HG02973 (cell line): Measurements from ENCODE around the gene TTC17.
"Not testable (repeated sequence)": the region's sequence is repeated elsewhere in the genome, so short reads cannot be mapped to it uniquely, and the experiment has no call there.

Experiments
- ATAC-seq: cut with Tn5 transposase; IDR thresholded peaks from one replicate; pipeline ENCODE4 v1.9.1; 2021; ENCODE audit warnings: moderate library complexity; ENCODE audit not compliant: unreplicated experiment

Gene TTC17

DNA sequence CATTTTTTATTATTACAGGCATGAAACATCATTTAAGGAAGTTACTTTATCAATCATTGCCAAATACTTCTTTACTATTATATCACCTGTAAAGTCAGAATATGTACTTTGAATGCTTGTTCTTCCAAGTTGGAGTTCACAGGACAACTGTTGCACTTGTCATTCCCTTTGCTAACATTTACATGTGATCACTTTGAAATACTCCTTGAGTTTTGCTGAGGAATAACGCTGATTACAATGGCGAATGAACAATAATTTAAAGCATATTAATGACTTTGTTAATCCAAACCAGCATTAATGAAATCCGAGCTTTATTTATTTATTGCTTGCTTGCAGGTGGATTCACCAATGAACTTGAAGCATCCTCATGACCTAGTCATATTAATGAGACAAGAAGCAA lies 20.2 kb downstream of the TTC17 start:
- no peak for ATAC-seq

DNA sequence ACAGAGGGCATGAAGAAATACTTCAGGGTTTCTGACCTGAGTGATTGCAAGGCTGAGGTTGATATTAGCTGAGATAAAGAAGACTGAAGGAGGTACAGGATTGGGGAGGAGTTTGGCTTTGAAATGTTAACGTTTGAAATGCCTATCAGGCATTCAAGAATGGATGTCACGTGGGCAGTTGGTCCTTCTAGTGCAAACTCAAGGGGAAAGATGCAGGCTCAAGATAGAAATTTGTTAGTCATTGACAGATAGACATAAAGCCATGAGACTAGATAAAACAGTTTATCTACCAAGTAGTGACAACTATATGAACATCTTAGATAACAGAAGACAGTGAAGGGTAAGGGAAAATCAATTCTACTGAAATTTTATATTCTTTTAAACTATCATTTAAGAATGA lies 23.1 kb downstream of the TTC17 start:
- no peak for ATAC-seq

DNA sequence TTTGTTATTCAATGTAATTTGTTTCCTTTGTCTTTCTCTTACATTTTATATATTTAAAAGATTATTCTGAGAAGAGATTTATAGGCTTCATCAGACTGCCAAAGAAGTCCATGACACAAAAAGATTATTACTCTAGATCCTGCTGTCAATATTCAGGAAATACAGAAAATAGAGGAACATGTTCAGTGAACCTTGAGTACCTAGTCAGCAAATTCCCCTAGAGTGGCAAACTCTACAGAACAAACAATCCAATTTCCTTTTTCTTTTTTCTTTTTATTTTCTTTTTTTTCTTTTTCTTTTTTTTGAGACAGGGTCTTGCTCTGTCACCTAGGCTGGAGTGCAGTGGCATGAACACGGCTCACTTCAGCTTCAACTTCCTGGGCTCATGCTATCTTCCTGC lies 23.9 kb downstream of the TTC17 start:
- no peak for ATAC-seq

DNA sequence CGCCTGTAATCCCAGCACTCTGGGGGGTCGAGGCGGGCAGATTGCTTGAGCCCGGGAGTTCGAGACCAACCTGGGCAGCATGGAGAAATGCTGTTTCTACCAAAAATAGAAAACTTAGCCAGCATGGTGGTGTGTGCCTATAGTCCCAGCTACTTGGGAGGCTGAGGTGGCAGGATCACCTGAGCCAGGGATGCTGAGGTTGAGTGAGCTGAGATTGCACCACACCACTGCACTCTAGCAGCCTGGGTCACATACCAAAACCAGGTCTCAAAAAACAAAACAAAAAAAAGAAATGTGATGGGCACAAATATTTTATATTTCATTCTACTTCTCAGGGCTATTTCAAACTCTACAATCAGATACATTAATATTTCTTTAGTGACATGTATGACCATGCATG lies 25.7 kb downstream of the TTC17 start:
- ATAC-seq = no peak

DNA sequence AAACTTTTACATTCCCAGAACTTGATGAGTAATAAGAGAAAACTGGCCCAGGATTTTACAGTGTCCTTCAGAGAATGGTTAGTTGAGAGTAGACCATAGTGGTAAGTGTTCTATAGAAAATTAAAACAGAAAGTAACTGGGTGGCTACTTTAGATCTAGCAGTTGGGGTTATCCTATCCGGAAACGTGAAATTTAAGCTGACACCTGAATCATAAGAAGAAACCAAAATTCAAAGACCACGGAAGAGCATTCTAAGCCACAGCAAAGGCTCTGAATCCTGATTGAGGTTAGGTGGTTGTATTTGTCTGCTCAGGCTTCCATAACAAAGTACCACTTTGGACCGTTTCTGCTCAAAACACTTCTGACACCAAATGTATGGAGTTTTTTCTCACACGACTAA lies 34.0 kb downstream of the TTC17 start:
- ATAC-seq = no peak

DNA sequence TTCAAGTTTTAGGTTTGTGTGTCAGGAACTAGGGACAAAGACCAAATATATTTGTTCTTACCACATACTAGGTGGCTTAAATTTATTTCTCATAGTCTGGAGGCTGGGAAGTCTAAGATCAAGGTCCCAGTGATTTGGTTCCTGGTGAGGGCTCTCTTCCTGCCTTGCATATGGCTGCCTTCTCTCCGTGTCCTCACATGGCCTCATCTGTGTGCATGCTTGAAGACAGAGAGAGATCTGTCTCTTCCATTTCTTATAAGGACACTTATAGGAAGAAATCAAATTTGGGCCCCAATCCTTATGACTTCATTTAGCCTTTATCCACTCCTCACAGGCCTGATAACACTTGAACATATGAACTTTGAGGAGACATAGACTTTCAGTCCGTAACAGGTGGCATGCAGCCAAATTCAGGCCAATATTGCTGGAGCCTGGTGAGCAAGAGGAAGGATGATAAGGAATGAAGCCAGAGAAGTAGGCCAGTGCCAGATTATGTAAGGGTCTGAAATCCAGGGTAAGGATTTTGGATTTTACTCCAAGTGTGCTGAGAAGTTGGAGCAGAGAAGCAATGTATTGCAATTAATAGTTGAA lies 35.1 kb downstream of the TTC17 start:
- no peak for ATAC-seq

DNA sequence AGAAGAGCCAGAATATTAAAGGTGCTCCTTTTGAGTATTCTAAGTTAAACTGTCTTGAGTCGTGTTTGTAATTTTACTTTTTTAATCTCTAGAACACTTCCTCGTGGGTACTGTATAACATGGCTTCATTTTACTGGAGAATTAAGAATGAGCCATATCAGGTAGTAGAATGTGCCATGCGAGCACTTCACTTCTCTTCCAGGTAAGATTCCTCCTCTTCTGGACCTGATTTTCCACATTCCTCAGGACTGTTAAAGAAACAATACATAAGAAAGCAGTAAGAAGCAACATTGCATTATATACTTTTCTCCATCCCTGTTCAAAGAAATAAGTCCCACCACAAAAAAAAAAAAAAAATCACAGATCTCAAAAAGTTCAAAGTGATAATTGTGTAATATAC lies 37.9 kb downstream of the TTC17 start:
- no peak for ATAC-seq

DNA sequence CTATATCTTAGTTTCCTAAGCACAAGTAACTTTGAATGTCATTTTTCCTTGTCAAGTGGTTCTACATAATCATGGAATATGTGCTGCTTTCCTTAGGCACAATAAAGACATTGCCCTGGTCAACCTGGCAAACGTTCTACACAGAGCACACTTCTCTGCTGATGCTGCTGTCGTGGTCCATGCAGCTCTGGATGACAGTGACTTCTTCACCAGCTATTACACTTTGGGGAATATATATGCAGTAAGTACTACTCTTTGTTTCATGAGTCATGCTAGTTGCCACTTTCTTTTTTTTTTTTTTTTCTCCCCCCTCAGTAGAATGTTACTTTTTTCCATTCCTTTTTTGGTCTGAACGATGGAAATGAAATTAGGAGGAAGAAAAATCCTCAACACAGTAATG lies 38.5 kb downstream of the TTC17 start:
- ATAC-seq = no peak

DNA sequence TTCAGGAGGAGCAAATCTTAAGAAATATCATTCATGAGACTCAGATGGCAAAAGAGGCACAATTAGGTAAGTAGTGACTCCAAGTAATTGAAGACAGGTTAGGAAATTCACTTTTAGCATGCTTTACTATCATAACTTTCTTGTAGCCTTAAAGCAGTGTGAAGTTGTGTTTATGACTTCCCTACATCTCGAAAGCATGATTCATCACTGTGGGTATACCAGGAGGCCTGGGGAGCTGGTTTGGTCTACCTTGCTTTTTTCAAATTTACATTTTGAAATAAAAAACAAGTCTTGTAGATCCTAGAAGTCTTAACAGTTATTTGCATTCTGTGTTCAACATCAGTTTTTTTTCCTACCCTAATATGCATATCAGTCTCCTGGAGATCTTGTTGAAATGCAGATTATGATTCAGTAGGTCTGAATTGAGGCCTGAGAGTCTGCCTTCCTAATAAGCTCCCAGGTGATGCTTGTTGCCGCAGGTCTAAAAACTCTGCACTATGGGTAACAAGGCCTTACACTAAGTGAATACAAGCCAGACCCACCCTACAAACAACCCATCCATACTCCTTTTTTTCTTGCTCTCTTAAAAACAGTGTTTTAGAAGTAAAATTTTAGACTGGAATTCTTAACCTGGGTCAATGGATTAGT lies 41.4 kb downstream of the TTC17 start:
- no peak for ATAC-seq

DNA sequence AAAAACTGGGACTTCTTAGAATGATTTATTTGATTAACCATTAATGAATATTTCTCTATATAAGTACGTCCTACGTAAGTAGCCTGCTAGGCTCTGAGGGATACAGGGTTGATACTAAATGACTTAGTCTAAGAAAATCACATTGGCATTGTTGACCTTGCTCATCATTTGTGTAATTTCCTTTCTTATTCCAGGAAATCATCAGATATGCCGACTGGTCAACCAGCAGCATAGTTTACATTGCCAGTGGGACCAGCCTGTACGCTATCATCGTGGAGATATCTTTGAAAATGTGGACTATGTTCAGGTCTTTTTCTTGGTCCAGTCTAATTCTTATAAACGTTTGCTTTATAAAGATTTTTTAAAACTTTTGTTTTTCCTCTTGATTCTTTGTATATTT lies 42.5 kb downstream of the TTC17 start:
- ATAC-seq = no peak

DNA sequence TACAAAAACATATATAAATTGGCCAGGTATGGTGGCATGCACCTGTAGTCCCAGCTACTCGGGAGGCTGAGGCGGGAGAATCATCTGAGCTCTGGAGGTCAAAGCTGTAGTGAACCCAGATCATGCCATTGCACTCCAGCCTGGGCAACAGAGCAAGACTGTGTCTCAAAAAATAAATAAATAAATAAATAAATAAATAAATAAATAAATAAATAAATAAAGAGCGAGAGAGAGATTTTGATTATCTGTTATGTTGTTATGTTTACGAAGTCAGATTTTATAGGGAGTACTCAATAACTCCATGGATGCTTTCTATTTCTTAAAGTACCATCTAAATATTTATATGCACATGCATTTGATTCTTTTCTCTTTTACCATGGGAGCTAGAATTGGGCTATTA lies 43.1 kb downstream of the TTC17 start:
- not testable (repeated sequence) for ATAC-seq

DNA sequence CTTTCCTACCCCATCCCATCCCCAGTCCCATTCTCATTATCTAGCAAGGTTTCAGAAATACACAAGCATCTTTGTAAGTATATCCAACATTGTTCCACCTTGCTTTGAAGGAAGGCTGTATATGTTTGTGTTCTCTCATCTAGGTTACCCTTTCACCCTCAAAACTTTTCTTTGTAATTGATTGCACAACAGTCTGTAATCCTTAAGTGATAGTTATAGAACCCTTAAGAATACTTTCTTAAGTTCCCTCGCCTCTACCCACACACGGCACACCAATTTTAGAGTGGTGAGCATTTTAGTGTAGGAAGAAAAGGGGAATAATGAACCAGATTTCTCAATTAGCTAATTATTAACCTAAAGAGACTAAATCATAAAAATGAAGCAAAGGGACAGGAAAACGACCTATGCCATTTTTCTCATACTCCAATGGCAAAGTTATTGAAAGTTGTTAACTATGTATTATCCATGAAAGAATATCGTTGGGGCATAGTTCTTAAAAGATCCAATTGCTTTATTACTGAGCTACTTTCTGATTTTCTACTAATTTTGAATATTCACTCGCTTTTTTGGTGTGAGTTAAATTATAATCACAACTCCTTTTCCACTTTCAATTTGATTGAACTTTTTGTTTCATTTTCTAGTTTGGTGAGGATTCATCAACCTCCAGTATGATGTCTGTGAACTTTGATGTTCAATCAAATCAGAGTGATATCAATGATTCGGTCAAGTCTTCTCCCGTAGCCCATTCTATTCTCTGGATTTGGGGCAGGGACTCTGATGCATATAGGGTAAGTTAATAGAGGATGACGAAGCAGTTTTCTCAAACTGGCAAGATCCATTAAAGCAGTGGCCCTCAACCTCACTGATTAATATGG lies 44.9 kb downstream of the TTC17 start:
- no peak for ATAC-seq

DNA sequence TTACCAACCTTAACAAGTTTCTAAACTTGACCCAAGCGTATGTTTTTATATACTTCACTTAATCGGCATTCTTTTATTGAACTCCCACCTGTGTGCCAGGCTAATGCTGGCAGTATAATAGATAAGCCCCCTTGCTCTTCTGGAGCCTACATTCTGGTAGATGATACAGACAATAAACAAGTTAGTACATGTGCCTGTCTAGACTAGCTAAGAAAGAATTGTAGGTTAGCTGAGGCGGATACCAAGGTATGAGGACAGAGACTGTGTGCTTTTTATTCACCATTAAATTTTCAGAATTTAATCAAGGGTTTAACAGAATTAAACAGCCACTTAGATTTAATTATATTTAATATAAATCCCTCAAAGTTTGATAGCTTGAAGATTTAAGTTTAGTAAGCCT lies 45.7 kb downstream of the TTC17 start:
- ATAC-seq = no peak

DNA sequence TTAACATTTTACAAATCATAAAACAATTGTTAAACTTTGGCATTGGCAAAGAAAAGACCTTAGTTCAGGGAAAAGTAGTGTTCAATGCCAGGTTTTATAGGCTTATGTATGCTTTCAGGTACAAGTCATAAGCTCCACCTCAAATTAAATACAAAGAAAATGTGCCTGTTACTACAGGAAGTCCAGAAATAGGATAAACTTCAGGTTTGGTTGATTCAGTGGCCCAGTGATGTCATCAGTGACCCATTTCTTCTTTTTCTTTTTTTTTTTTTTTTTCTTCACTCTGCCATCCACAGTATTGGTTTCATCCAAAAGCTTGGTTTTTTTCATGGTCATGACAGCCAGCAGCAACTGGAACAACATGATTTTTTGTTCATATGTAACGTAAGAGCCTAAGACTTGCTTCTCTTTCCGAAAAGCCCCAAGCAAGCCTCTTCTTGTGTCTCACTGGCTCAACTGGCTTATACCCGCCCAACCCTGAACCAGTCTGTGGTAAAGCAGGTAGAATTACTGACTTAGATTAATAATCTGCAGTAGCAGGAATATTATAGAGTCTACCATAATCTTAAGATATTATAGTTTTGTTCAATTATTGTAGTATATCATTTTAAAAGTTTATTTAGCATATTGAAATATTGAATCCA lies 46.2 kb downstream of the TTC17 start:
- no peak for ATAC-seq

DNA sequence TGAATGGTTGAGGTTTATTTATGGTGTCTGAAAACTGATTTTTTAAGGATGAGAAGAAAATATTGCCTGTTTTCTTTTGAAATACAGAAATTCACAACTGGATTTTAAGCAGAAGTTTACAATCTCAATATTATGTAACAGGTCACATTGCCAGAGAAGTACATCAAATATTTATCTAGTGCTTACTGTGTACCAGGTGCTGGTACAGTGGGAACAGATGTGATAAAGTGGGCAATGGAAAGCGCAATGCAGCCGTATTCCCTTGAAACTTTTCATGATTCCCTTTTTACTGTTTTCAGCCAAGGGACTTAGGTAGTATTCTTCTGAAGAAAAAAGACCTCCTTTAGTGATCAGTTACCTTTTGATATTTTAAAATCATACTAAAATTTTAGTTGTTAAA lies 49.6 kb downstream of the TTC17 start:
- ATAC-seq = no peak

DNA sequence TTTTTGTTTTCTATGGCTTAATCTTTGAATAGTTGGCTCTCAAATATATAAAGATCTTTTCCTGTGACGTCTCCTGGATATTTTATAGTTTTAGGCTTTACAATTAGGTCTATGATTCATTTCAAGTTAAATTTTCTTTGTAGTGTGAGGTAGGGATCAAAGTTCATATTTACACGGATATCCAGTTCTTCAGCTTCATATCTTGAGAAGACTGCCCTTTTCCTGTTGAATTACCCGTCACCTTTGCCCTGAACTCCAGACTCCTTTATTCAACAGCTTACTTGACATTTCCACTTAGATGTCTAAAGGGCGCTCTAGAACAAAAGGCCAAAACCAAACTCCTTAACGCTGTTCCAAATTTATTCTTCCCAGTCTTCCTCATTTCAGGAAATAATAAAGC lies 51.7 kb downstream of the TTC17 start:
- ATAC-seq = no peak

DNA sequence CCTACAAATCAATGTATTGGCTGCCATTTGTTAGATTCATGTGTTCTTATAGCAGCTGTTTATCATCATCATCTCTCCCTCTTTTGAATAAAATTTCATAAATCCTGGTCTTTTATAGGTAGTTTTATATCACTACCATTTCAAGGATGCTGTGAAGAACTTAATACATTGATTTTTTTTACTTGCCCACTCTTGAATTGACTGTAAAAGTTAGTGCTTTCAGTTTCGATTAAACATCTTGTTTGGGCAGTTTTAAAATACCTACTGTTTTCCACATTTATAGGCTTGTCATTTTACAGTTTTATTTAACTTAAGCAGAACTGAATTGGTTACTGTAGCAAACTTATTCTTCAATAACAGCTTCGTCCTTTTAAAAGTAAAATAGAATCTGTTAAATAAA lies 59.5 kb downstream of the TTC17 start:
- no peak for ATAC-seq

DNA sequence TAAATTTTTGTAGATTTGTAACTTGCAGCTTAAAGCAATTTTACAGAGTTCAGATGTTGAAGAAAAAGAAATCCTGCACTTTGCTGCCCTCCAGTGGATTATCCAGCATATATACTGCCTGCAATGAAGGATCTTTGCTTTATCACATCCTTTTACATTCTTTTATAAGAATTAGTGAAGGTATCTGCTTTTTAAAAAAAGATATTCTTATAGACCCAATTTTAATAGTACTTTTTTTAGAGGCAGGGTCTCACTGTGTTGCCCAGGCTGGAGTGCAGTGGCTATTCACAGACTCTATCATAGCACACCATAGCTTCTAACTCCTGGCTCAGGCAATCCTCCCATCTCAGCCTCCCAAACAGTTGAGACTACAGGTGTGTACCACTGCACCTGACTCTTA lies 60.7 kb downstream of the TTC17 start:
- no peak for ATAC-seq

DNA sequence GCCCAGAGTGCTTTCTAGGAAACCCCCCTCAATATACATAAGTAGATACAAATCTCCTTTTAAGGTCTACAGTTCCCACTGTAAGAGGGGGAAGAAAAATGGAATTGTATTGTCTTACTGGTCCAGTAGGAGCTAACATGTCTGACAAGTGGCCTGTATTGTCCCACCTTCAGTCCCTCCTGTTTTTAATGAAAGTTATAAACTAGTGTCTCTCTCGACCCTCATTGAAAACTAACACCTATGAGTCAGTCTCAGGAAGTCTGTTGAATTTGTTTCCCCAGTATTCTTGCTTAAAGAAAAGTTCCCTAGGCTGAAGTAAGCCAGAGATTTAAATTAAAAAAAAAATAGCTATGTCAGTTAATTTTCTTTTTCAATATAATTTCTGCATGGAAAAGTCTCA lies 69.3 kb downstream of the TTC17 start:
- ATAC-seq = no peak

DNA sequence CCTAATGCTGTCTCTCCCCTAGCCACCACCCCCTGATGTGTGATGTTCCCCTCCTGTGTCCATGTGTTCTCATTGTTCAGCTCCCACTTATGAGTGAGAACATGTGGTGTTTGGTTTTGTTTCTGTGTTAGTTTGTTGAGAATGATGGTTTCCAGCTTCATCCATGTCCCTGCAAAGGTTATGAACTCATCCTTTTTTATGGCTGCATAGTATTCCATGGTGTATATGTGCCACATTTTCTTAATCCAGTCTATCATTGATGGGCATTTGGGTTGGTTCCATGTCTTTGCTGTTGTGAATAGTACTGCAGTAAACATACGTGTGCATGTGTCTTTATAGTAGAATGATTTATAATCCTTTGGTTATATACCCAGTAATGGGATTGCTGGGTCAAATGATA lies 72.2 kb downstream of the TTC17 start:
- ATAC-seq = not testable (repeated sequence)

DNA sequence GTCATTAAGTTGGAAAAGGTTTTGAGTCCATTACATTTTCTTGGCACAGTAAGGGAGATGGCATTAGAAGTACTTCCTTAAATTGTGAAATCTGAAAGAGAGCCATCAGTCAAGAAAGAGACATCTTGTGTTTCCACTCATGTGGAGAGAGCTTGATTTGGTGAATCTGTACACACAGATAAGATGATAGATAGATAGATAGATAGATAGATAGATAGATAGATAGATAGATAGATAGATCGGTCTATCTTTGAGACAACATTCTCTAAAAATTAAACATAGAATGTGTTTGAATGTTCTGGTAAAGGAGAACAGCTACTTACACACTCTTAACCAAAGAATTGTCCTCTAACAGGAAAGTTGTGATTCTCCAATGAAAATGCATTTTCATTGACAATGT lies 76.2 kb downstream of the TTC17 start:
- no peak for ATAC-seq

DNA sequence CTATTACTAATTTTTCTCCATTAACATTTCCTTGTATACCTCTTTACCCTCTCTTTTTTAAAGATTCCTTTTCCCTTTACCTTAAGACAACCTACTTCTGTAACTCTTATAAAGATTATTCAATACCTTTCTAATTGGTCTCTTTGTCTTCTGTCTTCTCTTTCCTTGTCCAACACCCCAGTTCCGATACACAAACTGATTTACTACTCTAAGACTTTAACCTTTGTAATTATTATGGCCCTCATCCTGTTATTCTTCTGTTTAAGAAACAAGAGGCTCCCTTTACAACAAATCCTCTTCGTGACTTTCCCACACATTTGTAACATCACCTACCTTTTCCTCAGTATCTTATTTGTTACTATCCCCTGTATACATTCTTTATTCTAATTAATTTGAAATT lies 81.8 kb downstream of the TTC17 start:
- no peak for ATAC-seq
